ENCODE measurements around the gene NUCB2.
A peak's percentile ranks its signal among the peaks of the same experiment; 100 is the strongest.
"Not testable (repeated sequence)": the region's sequence is repeated elsewhere in the genome, so short reads cannot be mapped to it uniquely, and the experiment has no call there.

NUCB2 gene

GRCh38 chr11:17257196-17257595, 19.3 kb upstream of the NUCB2 start:
- H3K9me3 Mint-ChIP-seq = no peaks in the 10 kb centered on the region
- H3K4me1 Mint-ChIP-seq (ENCODE audit: low read depth) = peaks cover 25% of the 10 kb centered on the region
- no peak for DNase-seq
- no peak overlapping the region for H3K27ac Mint-ChIP-seq
- H3K27me3 Mint-ChIP-seq = peaks cover 8% of the 10 kb centered on the region
- no peaks in the 10 kb centered on the region for H3K36me3 Mint-ChIP-seq (ENCODE audit: low read depth)
- H3K4me3 Mint-ChIP-seq = no peak overlapping the region

- no peak overlapping the region for H3K4me3 Mint-ChIP-seq
- no peaks in the 10 kb centered on the region for H3K36me3 Mint-ChIP-seq (ENCODE audit: low read depth)
- peaks cover 25% of the 10 kb centered on the region for H3K4me1 Mint-ChIP-seq (ENCODE audit: low read depth)
- H3K9me3 Mint-ChIP-seq = no peaks in the 10 kb centered on the region
- no peak for DNase-seq
- peaks cover 5% of the 10 kb centered on the region for H3K27me3 Mint-ChIP-seq
- H3K27ac Mint-ChIP-seq = no peak overlapping the region
Observed at GRCh38 chr11:17258670-17259069, 17.9 kb upstream of the NUCB2 start.

- no peak for DNase-seq
- Mint-ChIP-seq H3K4me3 (no peak overlapping the region), H3K9me3 (no peaks in the 10 kb centered on the region), H3K4me1 (ENCODE audit: low read depth) (peaks cover 27% of the 10 kb centered on the region), H3K27ac (no peak overlapping the region), H3K36me3 (ENCODE audit: low read depth) (no peaks in the 10 kb centered on the region), H3K27me3 (peaks cover 2% of the 10 kb centered on the region)
Observed at GRCh38 chr11:17259519-17259918, 17.0 kb upstream of the NUCB2 start.

GRCh38 chr11:17260020-17260419, 16.5 kb upstream of the NUCB2 start:
- Mint-ChIP-seq H3K4me3 (no peak overlapping the region), H3K27ac (no peak overlapping the region), H3K9me3 (no peaks in the 10 kb centered on the region), H3K36me3 (ENCODE audit: low read depth) (no peaks in the 10 kb centered on the region), H3K27me3 (peaks cover 2% of the 10 kb centered on the region), H3K4me1 (ENCODE audit: low read depth) (peaks cover 27% of the 10 kb centered on the region)
- no peak for DNase-seq

- Mint-ChIP-seq H3K9me3 (no peaks in the 10 kb centered on the region), H3K36me3 (ENCODE audit: low read depth) (no peaks in the 10 kb centered on the region), H3K4me1 (ENCODE audit: low read depth) (peaks cover 24% of the 10 kb centered on the region), H3K27me3 (no peaks in the 10 kb centered on the region), H3K4me3 (no peak overlapping the region), H3K27ac (no peak overlapping the region)
- no peak for DNase-seq
Observed at GRCh38 chr11:17263769-17264168, 12.8 kb upstream of the NUCB2 start.

GRCh38 chr11:17266781-17267180, 9.8 kb upstream of the NUCB2 start:
- Mint-ChIP-seq H3K4me3 (no peak overlapping the region), H3K9me3 (no peaks in the 10 kb centered on the region), H3K27me3 (no peaks in the 10 kb centered on the region), H3K4me1 (ENCODE audit: low read depth) (peaks cover 18% of the 10 kb centered on the region), H3K36me3 (ENCODE audit: low read depth) (no peaks in the 10 kb centered on the region), H3K27ac (no peak overlapping the region)
- DNase-seq = no peak

- no peaks in the 10 kb centered on the region for H3K9me3 Mint-ChIP-seq
- H3K36me3 Mint-ChIP-seq (ENCODE audit: low read depth) = no peaks in the 10 kb centered on the region
Observed at GRCh38 chr11:17267576-17267975, 9.0 kb upstream of the NUCB2 start.

GRCh38 chr11:17268500-17268899, 8.0 kb upstream of the NUCB2 start:
- H3K36me3 Mint-ChIP-seq (ENCODE audit: low read depth); H3K4me3 Mint-ChIP-seq; H3K9me3 Mint-ChIP-seq; H3K27ac Mint-ChIP-seq; H3K27me3 Mint-ChIP-seq; DNase-seq: not testable (repeated sequence)
- peaks cover 18% of the 10 kb centered on the region for H3K4me1 Mint-ChIP-seq (ENCODE audit: low read depth)

More at GRCh38 chr11:17267576-17267975, 9.0 kb upstream of the NUCB2 start:
- H3K4me3 Mint-ChIP-seq = no peak overlapping the region
- peaks cover under 1% of the 10 kb centered on the region for H3K27me3 Mint-ChIP-seq
- H3K4me1 Mint-ChIP-seq (ENCODE audit: low read depth) = peaks cover 18% of the 10 kb centered on the region
- no peak for DNase-seq
- no peak overlapping the region for H3K27ac Mint-ChIP-seq

- DNase-seq = no peak
- no peak overlapping the region for H3K4me3 Mint-ChIP-seq
- H3K27ac Mint-ChIP-seq = no peak overlapping the region
- peaks cover 3% of the 10 kb centered on the region for H3K27me3 Mint-ChIP-seq
- H3K36me3 Mint-ChIP-seq (ENCODE audit: low read depth) = no peaks in the 10 kb centered on the region
- peaks cover 17% of the 10 kb centered on the region for H3K4me1 Mint-ChIP-seq (ENCODE audit: low read depth)
- no peaks in the 10 kb centered on the region for H3K9me3 Mint-ChIP-seq
Observed at GRCh38 chr11:17268902-17269301, 7.6 kb upstream of the NUCB2 start.

- Mint-ChIP-seq H3K27me3 (peaks cover 3% of the 10 kb centered on the region), H3K4me3 (no peak overlapping the region), H3K27ac (no peak overlapping the region), H3K9me3 (no peaks in the 10 kb centered on the region), H3K36me3 (ENCODE audit: low read depth) (peaks cover 3% of the 10 kb centered on the region), H3K4me1 (ENCODE audit: low read depth) (peaks cover 30% of the 10 kb centered on the region)
- DNase-seq = no peak
Observed at GRCh38 chr11:17272801-17273200, 3.7 kb upstream of the NUCB2 start.

GRCh38 chr11:17273211-17273610, 3.3 kb upstream of the NUCB2 start:
- peaks cover 3% of the 10 kb centered on the region for H3K27me3 Mint-ChIP-seq
- no peak for DNase-seq
- no peaks in the 10 kb centered on the region for H3K9me3 Mint-ChIP-seq
- H3K4me3 Mint-ChIP-seq = no peak overlapping the region
- H3K27ac Mint-ChIP-seq = no peak overlapping the region
- peaks cover 29% of the 10 kb centered on the region for H3K4me1 Mint-ChIP-seq (ENCODE audit: low read depth)
- H3K36me3 Mint-ChIP-seq (ENCODE audit: low read depth) = peaks cover 3% of the 10 kb centered on the region

- Mint-ChIP-seq H3K36me3 (ENCODE audit: low read depth) (peaks cover 3% of the 10 kb centered on the region), H3K4me3 (no peak overlapping the region), H3K4me1 (ENCODE audit: low read depth) (peaks cover 32% of the 10 kb centered on the region), H3K27ac (no peak overlapping the region), H3K27me3 (peaks cover 3% of the 10 kb centered on the region), H3K9me3 (no peaks in the 10 kb centered on the region)
- DNase-seq = no peak
Observed at GRCh38 chr11:17273668-17274282, 2.8 kb upstream of the NUCB2 start.

- H3K9me3 Mint-ChIP-seq = no peaks in the 10 kb centered on the region
- H3K4me1 Mint-ChIP-seq (ENCODE audit: low read depth) = peaks cover 37% of the 10 kb centered on the region
- peaks cover 3% of the 10 kb centered on the region for H3K36me3 Mint-ChIP-seq (ENCODE audit: low read depth)
- DNase-seq = no peak
- peak overlapping the region; percentile 91 for H3K4me3 Mint-ChIP-seq
- peak overlapping the region; percentile 98 for H3K27ac Mint-ChIP-seq
- H3K27me3 Mint-ChIP-seq = peaks cover 3% of the 10 kb centered on the region
Observed at GRCh38 chr11:17275400-17276235, 921 bp upstream of the NUCB2 start.

- Mint-ChIP-seq H3K27me3 (peaks cover 3% of the 10 kb centered on the region), H3K9me3 (no peaks in the 10 kb centered on the region), H3K4me3 (peak overlapping the region; percentile 91), H3K4me1 (ENCODE audit: low read depth) (peaks cover 45% of the 10 kb centered on the region), H3K27ac (peak overlapping the region; percentile 98), H3K36me3 (ENCODE audit: low read depth) (peaks cover 5% of the 10 kb centered on the region)
- no peak for DNase-seq
Observed at GRCh38 chr11:17277024-17277584, 565 bp downstream of the NUCB2 start.
